Right lobe of liver (tissue), 4 donors: Measurements from ENCODE around the gene NCAM2.

Experiments used
- POLR2A ChIP-seq: fragments of 450-650 bp; IDR thresholded peaks from one replicate; pipeline ENCODE4 v1.6.1; 2017; ENCODE audit warnings: antibody characterized with exemption, mild to moderate bottlenecking
- TF ChIP-seq, protein P1 (sequence below), 4 donors: fragments of 200-600 bp in 3 of 4; fragments of 450-650 bp in 1 of 4; IDR thresholded peaks; one replicate each; pipeline versions ENCODE4 v1.5.1 to v1.8.0; 2016 to 2022; ENCODE audit warnings: antibody characterized with exemption in 4 of 4, mild to moderate bottlenecking in 2 of 4
- donor health status: DM: no; HTN: no; CAD: no.
- donor health status: DM: no; HTN: no; CAD: no.
- donor health status: DM: no; HTN: yes; CAD: no.

DNA sequence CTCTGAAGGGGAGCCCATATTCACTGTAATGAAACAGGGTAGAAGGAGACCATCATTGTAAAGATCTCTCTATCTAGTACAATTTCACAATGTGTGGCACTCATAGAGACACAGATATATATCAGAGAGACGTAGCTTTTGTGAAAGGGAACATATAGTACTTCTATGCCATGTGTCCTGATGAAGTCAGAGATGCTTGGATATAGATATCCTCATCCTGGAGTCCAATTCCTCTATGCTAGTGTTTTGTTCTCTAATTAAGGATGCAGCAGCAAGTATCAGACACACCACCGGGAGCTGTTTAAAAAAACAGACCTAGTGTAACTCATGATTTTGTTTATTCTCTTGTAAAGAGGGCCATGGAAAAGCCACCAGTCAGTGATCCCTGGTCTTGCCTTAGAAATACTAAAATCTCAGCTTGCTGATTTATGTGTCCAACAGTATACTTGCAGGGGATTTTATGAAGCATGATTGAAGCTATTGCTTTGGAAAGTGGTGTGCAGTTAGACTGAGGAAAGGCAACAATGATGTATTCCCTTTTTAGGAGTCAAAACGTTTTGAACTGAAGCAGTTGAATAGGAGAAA, 2.5 kb downstream of the NCAM2 start:
- TF ChIP-seq POLR2A, result no peak
- TF ChIP-seq, protein P1, sequence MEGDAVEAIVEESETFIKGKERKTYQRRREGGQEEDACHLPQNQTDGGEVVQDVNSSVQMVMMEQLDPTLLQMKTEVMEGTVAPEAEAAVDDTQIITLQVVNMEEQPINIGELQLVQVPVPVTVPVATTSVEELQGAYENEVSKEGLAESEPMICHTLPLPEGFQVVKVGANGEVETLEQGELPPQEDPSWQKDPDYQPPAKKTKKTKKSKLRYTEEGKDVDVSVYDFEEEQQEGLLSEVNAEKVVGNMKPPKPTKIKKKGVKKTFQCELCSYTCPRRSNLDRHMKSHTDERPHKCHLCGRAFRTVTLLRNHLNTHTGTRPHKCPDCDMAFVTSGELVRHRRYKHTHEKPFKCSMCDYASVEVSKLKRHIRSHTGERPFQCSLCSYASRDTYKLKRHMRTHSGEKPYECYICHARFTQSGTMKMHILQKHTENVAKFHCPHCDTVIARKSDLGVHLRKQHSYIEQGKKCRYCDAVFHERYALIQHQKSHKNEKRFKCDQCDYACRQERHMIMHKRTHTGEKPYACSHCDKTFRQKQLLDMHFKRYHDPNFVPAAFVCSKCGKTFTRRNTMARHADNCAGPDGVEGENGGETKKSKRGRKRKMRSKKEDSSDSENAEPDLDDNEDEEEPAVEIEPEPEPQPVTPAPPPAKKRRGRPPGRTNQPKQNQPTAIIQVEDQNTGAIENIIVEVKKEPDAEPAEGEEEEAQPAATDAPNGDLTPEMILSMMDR (IDR thresholded peaks at IDR 0.05), result no peak
